GM12873 (cell line): Measurements from ENCODE around the gene CCDC178.

Experiments used
- TF ChIP-seq, protein P1 (sequence below): IDR thresholded peaks from 2 replicates; pipeline ENCODE4 v1.5.1; 2012; ENCODE audit warnings: low read depth, mild to moderate bottlenecking, moderate library complexity, low read length, control low read depth; ENCODE audit not compliant: insufficient read depth; ENCODE audit errors: missing control alignments

Gene CCDC178

DNA sequence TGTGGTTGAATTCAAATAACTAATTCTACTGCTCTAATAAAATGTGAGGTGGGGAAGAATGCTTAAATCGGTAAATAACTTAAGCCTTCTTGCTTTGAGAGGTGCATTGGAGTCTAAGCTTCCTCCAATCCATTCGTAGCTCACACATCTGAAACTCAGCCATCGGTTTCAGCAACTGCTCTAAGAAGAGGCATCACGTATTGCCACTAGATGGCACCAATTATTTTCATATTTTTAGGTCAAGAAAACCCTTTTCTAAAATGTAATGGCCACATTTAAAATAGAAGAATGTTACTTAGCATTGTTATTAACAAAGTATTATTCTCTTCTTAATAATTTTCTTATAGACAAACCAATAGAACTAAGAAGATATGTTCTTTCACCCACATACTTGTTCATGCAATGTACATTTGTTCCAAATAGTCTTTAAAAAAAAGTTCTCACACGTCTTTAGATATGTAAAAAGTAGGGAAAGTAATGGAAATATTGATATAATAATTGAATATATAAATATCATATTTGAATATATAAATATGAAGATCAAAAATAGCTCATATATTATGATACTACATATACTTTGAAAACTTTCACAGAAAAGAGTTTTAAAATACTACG is 229.8 kb downstream of the CCDC178 start:
- TF ChIP-seq, protein P1, sequence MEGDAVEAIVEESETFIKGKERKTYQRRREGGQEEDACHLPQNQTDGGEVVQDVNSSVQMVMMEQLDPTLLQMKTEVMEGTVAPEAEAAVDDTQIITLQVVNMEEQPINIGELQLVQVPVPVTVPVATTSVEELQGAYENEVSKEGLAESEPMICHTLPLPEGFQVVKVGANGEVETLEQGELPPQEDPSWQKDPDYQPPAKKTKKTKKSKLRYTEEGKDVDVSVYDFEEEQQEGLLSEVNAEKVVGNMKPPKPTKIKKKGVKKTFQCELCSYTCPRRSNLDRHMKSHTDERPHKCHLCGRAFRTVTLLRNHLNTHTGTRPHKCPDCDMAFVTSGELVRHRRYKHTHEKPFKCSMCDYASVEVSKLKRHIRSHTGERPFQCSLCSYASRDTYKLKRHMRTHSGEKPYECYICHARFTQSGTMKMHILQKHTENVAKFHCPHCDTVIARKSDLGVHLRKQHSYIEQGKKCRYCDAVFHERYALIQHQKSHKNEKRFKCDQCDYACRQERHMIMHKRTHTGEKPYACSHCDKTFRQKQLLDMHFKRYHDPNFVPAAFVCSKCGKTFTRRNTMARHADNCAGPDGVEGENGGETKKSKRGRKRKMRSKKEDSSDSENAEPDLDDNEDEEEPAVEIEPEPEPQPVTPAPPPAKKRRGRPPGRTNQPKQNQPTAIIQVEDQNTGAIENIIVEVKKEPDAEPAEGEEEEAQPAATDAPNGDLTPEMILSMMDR, result peak; percentile 61

DNA sequence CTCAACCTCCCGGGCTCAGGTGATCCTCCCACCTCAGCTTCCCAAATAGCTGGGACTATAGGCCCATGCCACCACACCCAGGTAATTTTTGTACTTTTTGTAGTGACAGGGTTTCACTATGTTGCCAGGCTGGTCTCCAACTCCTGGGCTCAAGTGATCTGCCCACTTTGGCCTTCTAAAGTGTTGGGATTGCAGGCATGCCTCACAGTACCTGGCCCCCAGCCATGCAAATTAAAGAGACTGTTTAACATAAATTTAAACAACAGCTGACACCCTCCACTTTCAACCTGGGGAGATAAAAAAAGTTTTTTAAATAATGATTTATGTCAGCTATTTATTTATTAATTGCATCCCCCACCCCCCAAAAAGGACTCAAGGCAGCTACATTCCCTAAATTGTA is 234.7 kb downstream of the CCDC178 start:
- TF ChIP-seq, protein P1, result no peak

DNA sequence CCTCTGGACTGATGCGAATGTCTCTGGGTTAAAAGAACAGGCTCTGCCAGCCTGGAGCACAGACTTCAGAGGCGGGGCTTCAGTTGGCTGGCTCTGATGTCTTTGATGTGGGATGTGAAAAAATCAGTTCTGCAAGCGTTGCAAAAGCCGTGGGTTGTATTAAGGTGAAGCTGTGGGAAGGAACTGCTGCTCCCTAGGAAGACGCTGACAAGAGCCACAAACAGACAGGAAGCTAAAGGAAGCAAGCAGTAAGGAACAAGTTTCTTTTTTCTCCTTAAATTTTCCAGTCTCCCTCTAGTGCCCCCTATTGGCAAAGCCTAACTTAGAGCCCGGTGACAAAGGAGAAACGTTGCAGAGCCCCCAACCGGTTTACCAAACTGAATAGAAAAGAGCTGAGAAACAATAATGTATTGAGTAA is 239.0 kb downstream of the CCDC178 start:
- TF ChIP-seq, protein P1, result peak; percentile 58

DNA sequence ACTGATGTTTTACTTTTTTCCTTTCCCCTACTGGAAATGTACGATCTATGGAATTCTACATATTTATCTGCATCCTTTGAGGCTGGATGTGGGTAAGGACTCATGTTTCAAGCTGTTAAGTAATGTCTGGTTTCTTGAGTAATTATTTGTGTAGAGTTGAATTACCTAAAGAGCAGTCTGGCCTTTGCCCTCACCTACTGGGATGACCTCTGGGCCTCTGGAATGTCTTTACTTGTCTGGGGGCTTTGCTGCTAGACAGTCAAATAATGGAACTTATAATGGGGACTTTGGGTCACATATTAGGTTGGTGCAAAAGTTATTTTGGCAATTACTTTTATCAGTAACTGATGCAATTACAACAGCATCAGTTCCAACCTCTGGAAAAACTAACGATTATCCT is 244.7 kb downstream of the CCDC178 start:
- TF ChIP-seq, protein P1, result no peak

DNA sequence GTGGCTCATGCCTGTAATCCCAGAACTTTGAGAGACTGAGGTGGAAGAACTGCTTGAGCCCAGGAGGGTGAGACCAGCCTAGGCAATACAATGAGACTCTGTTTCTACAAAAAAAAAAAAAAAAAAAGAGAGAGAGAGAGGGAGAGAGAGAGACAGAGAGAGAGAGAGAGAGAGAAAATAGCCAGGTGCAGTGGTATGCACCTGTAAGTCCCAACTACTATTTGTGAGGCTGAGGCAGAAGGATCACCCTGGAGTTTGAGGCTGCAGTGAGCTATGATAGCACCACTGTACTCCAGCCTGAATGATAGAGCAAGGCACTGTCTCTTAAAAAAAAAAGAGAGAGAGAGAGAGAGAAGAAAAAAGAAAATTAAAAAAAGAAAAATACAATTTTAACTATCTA is 245.7 kb downstream of the CCDC178 start:
- TF ChIP-seq, protein P1, result no peak

DNA sequence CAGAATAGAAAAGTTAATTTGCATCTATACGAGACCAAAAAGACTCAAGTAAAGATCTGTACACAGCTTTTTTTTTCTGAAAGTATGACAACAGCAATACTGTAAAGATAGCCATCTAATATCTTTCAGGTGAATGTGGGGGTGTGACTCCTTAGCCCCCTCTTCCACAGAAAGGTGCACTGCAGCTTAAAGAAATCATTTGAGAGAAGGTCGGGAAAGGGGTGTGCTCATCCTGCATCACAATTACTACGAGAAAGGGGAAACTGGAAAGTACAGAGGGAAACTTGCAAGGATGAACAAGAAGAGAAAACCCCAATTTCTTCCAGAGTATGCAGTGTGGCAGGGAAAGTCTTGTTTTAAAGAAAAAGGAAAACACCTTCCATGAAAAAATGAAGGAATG is 255.6 kb downstream of the CCDC178 start:
- TF ChIP-seq, protein P1, result no peak

DNA sequence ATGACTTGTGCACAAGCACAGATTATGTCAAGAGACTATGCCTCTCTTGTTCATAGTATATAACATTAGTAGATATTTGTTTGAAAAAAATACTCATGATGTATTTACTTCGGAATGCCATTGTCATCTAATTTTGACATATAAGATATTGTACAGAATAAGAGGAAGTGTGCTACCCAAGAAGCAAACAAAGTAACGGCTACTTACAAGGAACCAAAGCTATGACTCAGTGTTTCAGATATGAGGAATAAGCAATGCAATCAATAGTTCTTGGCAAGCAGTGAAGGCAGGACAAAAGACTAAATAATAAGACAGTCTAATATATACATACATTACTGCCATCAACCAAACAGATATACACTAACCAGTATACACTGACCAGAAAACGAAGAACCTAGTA is 256.3 kb downstream of the CCDC178 start:
- TF ChIP-seq, protein P1, result no peak

DNA sequence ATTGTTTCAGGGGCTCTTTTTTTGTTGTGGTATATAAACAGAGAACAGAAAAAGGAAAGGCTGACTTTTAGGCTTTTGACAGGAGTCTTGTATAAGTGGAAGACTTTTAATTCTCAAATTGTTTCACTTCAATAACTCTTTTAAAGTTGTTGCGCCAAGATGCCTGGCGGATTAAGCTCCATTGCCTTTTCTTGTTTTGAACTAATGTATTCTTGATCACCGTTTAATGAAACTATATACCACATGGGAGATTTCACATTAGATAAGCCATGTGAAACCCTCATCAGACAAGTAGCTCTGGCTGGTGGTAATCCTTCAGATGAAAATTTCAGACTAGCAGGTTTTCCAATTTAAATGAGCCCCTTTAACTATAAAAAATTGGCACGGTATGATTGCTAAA is 257.4 kb downstream of the CCDC178 start:
- TF ChIP-seq, protein P1, result no peak
